WI38 (cell line): ENCODE results near the gene MLST8.

Source experiments
- H3K4me3 ChIP-seq: 2 replicates; pipeline ENCODE4 v1.5.1; 2011; ENCODE audit warnings: low read depth, mild to moderate bottlenecking, control low read depth, low read length
- TF ChIP-seq, protein P1 (sequence below): IDR thresholded peaks from 2 replicates; pipeline ENCODE4 v1.5.1; 2012; ENCODE audit warnings: low read depth, mild to moderate bottlenecking, control low read depth, low read length

Gene MLST8

GRCh38 chr16:2190659-2191445 lies 14.4 kb upstream of the MLST8 start:
- no peak overlapping the region for H3K4me3 ChIP-seq
- TF ChIP-seq, protein P1, sequence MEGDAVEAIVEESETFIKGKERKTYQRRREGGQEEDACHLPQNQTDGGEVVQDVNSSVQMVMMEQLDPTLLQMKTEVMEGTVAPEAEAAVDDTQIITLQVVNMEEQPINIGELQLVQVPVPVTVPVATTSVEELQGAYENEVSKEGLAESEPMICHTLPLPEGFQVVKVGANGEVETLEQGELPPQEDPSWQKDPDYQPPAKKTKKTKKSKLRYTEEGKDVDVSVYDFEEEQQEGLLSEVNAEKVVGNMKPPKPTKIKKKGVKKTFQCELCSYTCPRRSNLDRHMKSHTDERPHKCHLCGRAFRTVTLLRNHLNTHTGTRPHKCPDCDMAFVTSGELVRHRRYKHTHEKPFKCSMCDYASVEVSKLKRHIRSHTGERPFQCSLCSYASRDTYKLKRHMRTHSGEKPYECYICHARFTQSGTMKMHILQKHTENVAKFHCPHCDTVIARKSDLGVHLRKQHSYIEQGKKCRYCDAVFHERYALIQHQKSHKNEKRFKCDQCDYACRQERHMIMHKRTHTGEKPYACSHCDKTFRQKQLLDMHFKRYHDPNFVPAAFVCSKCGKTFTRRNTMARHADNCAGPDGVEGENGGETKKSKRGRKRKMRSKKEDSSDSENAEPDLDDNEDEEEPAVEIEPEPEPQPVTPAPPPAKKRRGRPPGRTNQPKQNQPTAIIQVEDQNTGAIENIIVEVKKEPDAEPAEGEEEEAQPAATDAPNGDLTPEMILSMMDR = no peak

DNA sequence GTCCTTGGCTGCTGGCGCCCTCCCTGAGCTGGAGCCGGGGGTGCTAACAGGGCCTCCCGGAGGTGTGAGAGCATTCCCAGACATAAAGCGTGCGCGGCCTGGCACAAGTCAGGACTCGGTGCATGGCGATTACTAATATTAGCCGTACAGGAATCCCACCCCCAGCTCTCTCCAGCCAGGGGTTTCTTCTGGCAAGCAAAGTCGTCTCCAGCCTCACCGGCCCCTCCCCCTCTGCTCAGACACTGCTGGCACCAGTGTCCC lies 13.9 kb upstream of the MLST8 start:
- no peak overlapping the region for H3K4me3 ChIP-seq
- TF ChIP-seq, protein P1 = no peak

DNA sequence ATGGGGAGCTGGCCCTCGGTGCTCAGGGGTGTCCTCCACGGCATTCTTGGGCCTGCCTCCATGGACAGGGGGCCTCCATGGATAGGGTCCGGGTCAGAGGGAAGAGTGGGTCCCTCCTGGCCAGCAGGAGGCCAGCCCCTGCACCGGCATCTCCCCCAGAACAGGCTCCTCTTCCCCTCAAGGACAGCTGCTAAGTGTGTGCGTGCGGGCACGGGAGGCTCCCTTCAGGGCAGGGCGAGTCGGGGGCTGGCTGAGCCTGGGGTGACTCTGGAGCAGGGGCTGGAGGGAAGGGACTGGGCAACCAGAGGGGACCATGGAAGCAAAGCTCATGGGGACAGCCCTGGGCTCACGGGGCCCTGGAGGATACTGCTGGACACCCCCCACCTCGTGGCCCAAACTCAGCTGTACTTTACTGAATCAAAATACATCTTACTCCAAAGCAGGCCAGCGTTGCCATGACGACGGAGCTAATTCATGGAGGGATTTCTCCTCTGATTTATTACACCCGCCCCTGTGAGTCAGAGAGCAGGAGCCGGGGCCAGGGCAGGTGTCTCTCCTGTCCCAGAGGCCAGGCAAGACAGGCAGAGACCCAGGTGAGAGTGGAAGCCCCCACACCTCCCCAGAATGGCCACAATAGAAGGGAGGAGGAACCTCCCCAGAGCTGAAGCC lies 11.0 kb upstream of the MLST8 start:
- H3K4me3 ChIP-seq = no peak overlapping the region
- TF ChIP-seq, protein P1 = no peak

DNA sequence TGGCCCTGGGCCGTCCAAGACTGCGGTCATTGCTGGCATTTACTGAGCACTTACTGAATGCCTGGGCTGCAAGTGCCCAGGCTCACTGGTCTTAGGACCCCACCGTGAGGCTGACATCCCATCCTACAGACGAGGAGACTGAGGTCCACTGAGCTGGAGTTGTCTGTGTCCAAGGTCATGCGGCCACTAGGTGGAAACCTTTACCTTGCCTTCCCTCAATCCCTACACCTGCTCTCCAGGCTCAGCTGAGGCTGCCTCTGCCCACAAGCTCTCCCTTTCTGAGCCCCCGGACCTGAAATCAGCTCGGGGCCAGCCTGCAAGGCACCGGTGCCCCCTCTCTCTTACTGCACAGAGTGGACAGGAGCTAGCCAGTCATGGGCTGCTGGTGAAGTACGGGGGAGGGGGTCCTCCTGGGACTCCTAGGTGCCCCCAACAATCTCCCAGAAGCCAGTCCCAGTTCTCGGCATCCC lies 10.4 kb upstream of the MLST8 start:
- TF ChIP-seq, protein P1 = no peak
- no peak overlapping the region for H3K4me3 ChIP-seq

DNA sequence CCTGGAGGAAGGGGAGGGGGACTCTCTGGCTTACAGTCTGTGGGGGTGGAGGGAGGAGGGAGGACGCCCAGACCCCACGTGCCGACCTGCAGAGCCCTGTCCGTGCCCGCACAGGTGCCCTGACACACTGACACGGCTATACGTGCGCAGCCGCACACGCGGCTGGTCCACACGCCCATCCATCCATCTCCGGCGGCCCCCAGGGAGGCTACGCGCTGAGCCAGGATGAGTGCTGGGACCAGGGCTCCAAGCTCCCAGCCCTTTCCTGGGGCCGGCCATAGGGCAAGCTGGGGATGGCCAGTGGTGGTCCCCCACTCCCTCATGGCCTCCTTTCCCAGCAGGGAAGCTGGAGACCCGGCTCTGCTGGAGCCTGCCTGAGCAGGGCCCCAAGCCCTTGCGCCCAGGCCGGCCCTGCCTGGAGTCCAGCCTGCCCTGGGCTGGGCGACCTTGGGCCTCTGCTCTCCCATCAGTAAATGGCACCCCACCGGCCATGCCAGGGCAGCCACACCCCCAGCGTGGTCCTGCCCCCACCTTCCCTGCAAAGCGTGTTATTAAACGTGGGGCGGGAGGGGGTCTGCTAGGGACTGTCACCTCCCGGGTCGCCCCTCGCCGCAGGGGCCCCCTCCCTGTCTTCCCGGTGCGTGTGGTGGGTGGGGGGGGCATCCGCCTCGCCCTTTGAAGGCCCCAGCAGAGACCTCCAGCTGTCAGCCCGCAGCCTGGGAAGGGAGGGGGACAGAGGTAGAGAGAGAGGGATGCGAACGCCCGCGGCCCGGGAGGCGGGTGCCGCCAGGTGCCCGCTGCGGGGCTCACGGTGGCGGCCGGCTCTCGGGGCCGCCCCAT lies 9.7 kb upstream of the MLST8 start:
- TF ChIP-seq, protein P1 = no peak
- no peak overlapping the region for H3K4me3 ChIP-seq

- no peak within 1 kb of the TSS for H3K4me3 ChIP-seq
- TF ChIP-seq, protein P1 = no peak
Measured at GRCh38 chr16:2196162-2196980, 8.9 kb upstream of the MLST8 start, which contains the start of gene CASKIN1. TSS of gene CASKIN1 (minus strand) at chr16:2196605. CDS start at chr16:2196432, 173 bp downstream.
